CD4-positive, CD25-positive, alpha-beta regulatory T cell (primary cell): ENCODE measurements around the gene TCF4. TPM values are rescaled to one million over a fixed set of nuclear protein-coding genes. Genes with fewer than 3 reads are reported as not detected.

Experiments
- ATAC-seq, 2 donors: fragments of 150-1000 bp; cut with Tn5 transposase; one replicate each; pipeline ENCODE4 v1.10.0; 2021; ENCODE audit warnings: low read depth in 2 of 2, moderate number of reproducible peaks in 2 of 2, moderate library complexity in 1 of 2
- DNase-seq, 3 donors: peaks; one replicate each; pipeline versions ENCODE4 v3.0.0 to v3.0.0-alpha.2; 2012 to 2022; ENCODE audit warnings: mixed read lengths in 1 of 3
- H3K27ac ChIP-seq: one replicate; pipeline ENCODE4 v1.7.0; 2013; ENCODE audit warnings: mild to moderate bottlenecking, low read length; ENCODE audit not compliant: insufficient read depth, poor library complexity, severe bottlenecking
- H3K27me3 ChIP-seq: one replicate; pipeline ENCODE4 v1.7.0; 2013; ENCODE audit warnings: low read length; ENCODE audit not compliant: control insufficient read depth, insufficient read depth
- H3K36me3 ChIP-seq: one replicate; pipeline ENCODE4 v1.7.0; 2013; ENCODE audit warnings: mild to moderate bottlenecking, low read length, moderate library complexity; ENCODE audit not compliant: control insufficient read depth, insufficient read depth
- H3K4me1 ChIP-seq: 2 replicates; pipeline ENCODE4 v1.7.0; 2013; ENCODE audit warnings: mild to moderate bottlenecking, low read length; ENCODE audit not compliant: insufficient read depth, control insufficient read depth, poor library complexity, severe bottlenecking
- H3K4me3 ChIP-seq: one replicate; pipeline ENCODE4 v1.7.0; 2013; ENCODE audit warnings: low read depth, mild to moderate bottlenecking, low read length, moderate library complexity
- H3K9me3 ChIP-seq, 2 experiments: 1 replicate in 1 of 2; 2 replicates in 1 of 2; pipeline ENCODE4 v1.7.0; 2013; ENCODE audit warnings: low read length in 2 of 2, mild to moderate bottlenecking in 1 of 2, moderate library complexity in 1 of 2; ENCODE audit not compliant: control insufficient read depth in 2 of 2
- H3K27ac Mint-ChIP-seq, 3 donors: one replicate each; pipeline ENCODE4 v1.8.0; 2020 to 2022; ENCODE audit warnings: mild to moderate bottlenecking in 3 of 3, mixed read lengths in 3 of 3, moderate library complexity in 2 of 3
- H3K27me3 Mint-ChIP-seq: one replicate; pipeline ENCODE4 v1.8.0; 2022; ENCODE audit warnings: mild to moderate bottlenecking, mixed read lengths
- H3K36me3 Mint-ChIP-seq: one replicate; pipeline ENCODE4 v1.8.0; 2020; ENCODE audit warnings: mixed read lengths
- H3K4me1 Mint-ChIP-seq, 4 donors: one replicate each; pipeline ENCODE4 v1.8.0; 2020 to 2022; ENCODE audit warnings: mixed read lengths in 4 of 4, mild to moderate bottlenecking in 1 of 4
- H3K4me3 Mint-ChIP-seq, 4 donors: one replicate each; pipeline ENCODE4 v1.8.0; 2020 to 2022; ENCODE audit warnings: mild to moderate bottlenecking in 4 of 4, mixed read lengths in 4 of 4, moderate library complexity in 3 of 4
- H3K9me3 Mint-ChIP-seq, 7 donors: one replicate each; pipeline ENCODE4 v1.8.0; 2020 to 2022; ENCODE audit warnings: mixed read lengths in 7 of 7, mild to moderate bottlenecking in 3 of 7, moderate library complexity in 2 of 7
- polyA plus RNA-seq, 4 donors: library from polyadenylated mRNA; unstranded; fragments of 300-500 nt; fragmentation: Illumina TruSeq; gene quantifications; one replicate each; pipeline ENCODE4 v1.2.3, GENCODE V29; 2021
- total RNA-seq: library from RNA; stranded (reverse); gene quantifications from one replicate; pipeline ENCODE4 v1.2.3, GENCODE V29; 2022

TCF4 gene
- total and polyA plus RNA-seq, 5 donors from 2014 or later = 0.06 to 2.4 (median 0.92) TPM

DNA sequence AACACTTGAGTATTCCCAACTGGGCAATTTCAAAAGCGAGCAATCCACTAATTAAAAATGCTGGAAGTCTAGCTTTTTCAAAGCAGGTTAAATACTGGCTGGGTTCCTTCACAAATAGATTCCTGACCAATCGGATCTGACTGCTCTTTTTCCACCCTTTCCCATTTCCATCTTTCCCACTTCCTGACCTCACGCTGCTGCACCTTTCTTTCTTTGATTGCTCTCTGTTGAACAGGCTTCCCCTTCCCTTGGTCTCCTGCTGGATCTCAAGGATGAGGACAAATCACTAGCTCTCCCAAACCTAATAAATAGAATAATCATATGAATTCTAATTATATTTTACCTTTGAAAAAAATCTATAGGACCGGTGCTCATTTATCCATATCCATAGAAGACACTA lies 121.2 kb downstream of the TCF4 start:
- H3K9me3 Mint-ChIP-seq = peaks cover 0 to 2% (median 0%) of the 10 kb centered on the region in 7 donors
- H3K4me3 Mint-ChIP-seq = peak overlapping the region in 1 of 4 donors; percentile 39
- DNase-seq (no peak), ATAC-seq (no peak)
- no peaks in the 10 kb centered on the region for H3K36me3 Mint-ChIP-seq
- Histone ChIP-seq H3K4me1 (no peaks in the 10 kb centered on the region), H3K36me3 (no peaks in the 10 kb centered on the region), H3K9me3 (no peaks in the 10 kb centered on the region), H3K27ac (no peak overlapping the region), H3K27me3 (no peaks in the 10 kb centered on the region), H3K4me3 (no peak overlapping the region)
- H3K27ac Mint-ChIP-seq = no peak overlapping the region
- no peaks in the 10 kb centered on the region for H3K4me1 Mint-ChIP-seq
- no peaks in the 10 kb centered on the region for H3K27me3 Mint-ChIP-seq

DNA sequence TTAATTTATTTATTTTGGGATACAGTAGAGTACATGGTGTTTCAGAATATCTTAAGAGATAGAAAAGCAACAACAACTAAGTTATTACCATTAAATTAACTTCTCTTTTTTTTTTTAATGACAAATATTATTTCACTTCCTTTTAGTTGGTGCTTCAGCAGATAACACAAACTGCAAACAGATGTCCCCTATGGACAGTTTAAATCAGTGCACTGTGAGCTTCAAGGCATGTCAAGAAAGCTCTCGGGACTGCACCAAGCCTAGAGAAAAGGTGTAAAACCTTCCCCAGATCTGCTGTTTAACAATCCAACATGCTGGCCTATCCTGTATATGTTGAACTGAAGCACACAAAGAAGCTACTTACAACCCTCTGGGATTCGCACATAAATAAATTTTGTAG lies 122.7 kb downstream of the TCF4 start:
- H3K4me3 ChIP-seq = no peak overlapping the region
- H3K9me3 ChIP-seq = no peaks in the 10 kb centered on the region
- H3K27me3 ChIP-seq = no peaks in the 10 kb centered on the region
- H3K4me1 ChIP-seq = no peaks in the 10 kb centered on the region
- peaks cover 0 to 2% (median 0%) of the 10 kb centered on the region in 7 donors for H3K9me3 Mint-ChIP-seq
- no peak overlapping the region for H3K27ac Mint-ChIP-seq
- H3K36me3 ChIP-seq = no peaks in the 10 kb centered on the region
- H3K27me3 Mint-ChIP-seq = no peaks in the 10 kb centered on the region
- no peak for ATAC-seq
- H3K27ac ChIP-seq = no peak overlapping the region
- H3K4me1 Mint-ChIP-seq = no peaks in the 10 kb centered on the region
- no peak for DNase-seq
- no peak overlapping the region for H3K4me3 Mint-ChIP-seq
- H3K36me3 Mint-ChIP-seq = no peaks in the 10 kb centered on the region

DNA sequence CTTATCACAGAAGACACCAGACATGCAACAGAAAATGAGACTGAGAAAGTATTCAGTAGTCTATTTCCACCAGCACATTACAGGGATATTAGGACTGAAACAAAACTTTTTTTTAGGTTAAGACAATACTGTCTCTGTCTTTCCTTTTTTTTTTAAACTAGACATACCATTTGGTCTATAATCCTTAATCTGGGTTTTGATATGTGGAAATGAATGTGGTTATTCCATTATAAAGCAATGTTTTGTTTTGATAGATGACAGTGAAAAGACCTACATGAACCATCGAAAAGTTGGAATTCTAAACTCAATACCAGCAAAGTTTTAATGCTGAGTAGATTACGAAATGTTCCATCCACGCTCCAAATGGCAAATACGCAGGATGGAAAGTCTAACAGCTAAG lies 123.4 kb downstream of the TCF4 start:
- no peak for DNase-seq
- Mint-ChIP-seq H3K27ac (no peak overlapping the region), H3K9me3 (peaks cover 0 to 2% (median 0%) of the 10 kb centered on the region in 7 donors), H3K27me3 (no peaks in the 10 kb centered on the region), H3K4me3 (no peak overlapping the region), H3K36me3 (no peaks in the 10 kb centered on the region), H3K4me1 (no peaks in the 10 kb centered on the region)
- Histone ChIP-seq H3K4me1 (no peaks in the 10 kb centered on the region), H3K36me3 (no peaks in the 10 kb centered on the region), H3K27me3 (no peaks in the 10 kb centered on the region), H3K9me3 (no peaks in the 10 kb centered on the region), H3K4me3 (no peak overlapping the region), H3K27ac (no peak overlapping the region)
- no peak for ATAC-seq

DNA sequence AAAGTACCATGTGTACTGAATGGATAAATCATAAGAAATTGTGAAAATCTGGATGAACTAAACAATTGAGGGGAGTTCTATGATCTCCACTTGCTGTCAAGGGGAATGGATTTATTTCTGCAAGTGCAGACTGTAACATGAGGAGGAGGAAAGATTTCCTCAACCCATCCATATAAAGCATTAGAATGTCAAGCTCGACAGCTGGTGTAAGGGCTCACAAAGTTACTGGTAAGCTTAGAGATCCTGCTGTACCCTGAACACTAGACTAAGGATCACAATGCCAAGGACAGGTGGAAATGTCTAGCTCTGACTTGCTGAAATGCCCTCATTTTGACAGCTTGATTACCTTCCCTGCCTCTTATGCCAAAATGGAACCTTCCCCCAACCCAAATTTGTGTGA lies 125.3 kb downstream of the TCF4 start:
- Histone ChIP-seq H3K9me3 (no peaks in the 10 kb centered on the region), H3K36me3 (no peaks in the 10 kb centered on the region), H3K4me3 (no peak overlapping the region), H3K27me3 (no peaks in the 10 kb centered on the region), H3K4me1 (no peaks in the 10 kb centered on the region), H3K27ac (no peak overlapping the region)
- Mint-ChIP-seq H3K4me1 (no peaks in the 10 kb centered on the region), H3K27me3 (no peaks in the 10 kb centered on the region), H3K27ac (no peak overlapping the region), H3K36me3 (no peaks in the 10 kb centered on the region), H3K4me3 (no peak overlapping the region), H3K9me3 (peaks cover 0 to 2% (median 0%) of the 10 kb centered on the region in 7 donors)
- no peak for ATAC-seq
- no peak for DNase-seq

DNA sequence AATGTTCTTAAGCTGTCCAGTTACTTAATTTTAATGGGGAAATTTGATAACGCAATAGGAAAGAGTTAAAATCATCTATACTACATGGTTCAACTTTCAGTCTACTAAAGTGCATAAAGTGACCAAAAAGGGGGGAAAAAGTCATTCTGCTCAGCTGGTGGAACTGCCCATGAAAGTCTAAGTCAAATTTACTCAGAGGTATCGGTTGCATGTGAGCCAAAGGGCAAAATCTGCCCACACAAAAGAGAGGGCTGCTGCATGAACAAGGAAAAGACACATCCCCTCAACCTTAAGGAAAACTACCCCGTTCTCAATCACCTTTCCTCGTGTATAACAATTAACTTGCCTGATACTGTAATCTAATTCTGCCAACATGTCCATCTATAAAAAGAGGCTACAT lies 126.1 kb downstream of the TCF4 start:
- H3K27ac ChIP-seq = no peak overlapping the region
- H3K36me3 Mint-ChIP-seq = no peaks in the 10 kb centered on the region
- H3K4me3 ChIP-seq = no peak overlapping the region
- H3K27me3 ChIP-seq = no peaks in the 10 kb centered on the region
- no peaks in the 10 kb centered on the region for H3K4me1 Mint-ChIP-seq
- H3K4me3 Mint-ChIP-seq = no peak overlapping the region
- no peaks in the 10 kb centered on the region for H3K4me1 ChIP-seq
- H3K36me3 ChIP-seq = no peaks in the 10 kb centered on the region
- no peak overlapping the region for H3K27ac Mint-ChIP-seq
- H3K9me3 ChIP-seq = no peaks in the 10 kb centered on the region
- no peaks in the 10 kb centered on the region for H3K27me3 Mint-ChIP-seq
- DNase-seq (no peak), ATAC-seq (no peak)
- peaks cover 0 to 2% (median 0%) of the 10 kb centered on the region in 7 donors for H3K9me3 Mint-ChIP-seq

DNA sequence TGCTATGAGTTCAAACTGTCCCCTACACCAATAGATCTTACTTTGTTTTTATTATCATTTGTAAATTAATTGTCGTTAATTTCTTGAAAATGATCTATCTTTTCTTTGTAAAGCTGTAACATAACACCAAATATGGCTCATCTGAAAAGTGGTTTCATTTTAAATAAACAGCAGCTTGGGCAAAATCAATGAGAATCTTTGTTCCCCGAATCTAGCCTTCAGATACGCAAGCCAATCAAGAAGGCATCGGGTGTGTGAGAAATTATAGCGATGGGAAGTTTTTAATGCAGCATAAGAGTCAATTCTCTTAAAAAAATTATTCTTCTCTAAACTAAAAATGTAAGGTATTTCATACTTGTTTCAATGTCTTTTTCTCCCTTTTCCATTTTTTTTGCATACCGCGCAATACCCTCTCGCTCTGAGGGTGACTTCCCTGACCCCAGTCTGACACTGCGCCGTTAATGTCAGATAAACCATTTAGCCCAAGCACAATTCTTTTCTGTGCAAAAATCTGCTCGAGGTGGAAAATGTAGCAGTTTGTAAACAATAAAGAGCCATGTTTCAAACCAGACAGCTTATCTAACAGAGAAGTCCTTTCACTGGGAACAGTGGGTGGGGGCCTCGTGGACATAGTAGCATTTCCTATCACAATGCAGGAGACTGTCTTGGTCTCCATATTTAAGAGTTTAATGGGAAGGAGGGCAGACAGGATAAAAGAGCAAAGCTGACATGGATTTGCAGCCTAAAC lies 129.4 kb downstream of the TCF4 start:
- no peaks in the 10 kb centered on the region for H3K9me3 Mint-ChIP-seq
- DNase-seq = no peak
- Histone ChIP-seq H3K9me3 (no peaks in the 10 kb centered on the region), H3K4me1 (no peaks in the 10 kb centered on the region), H3K4me3 (no peak overlapping the region), H3K36me3 (no peaks in the 10 kb centered on the region), H3K27me3 (no peaks in the 10 kb centered on the region), H3K27ac (no peak overlapping the region)
- H3K36me3 Mint-ChIP-seq = no peaks in the 10 kb centered on the region
- no peak for ATAC-seq
- H3K27ac Mint-ChIP-seq = no peak overlapping the region
- peaks cover 0 to 2% (median 0%) of the 10 kb centered on the region in 4 donors for H3K4me1 Mint-ChIP-seq
- no peaks in the 10 kb centered on the region for H3K27me3 Mint-ChIP-seq
- no peak overlapping the region for H3K4me3 Mint-ChIP-seq

DNA sequence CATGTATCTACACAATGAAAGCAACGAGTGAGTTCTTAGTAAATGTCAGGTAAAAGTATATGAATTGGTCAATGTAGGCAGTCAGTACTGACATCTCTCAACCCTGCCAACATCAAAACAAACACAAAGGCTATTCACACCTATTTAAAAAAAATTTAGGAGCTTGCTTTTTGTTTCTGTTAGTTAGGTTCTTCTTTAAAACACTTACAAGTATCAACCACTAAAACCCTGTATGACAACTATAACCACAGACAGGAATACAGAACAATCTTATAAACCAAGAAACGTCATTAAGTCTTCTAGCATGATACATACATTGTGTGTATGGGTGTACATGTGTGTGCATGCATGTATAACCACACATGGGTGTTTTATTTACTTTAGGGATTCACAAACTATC lies 131.0 kb downstream of the TCF4 start:
- no peaks in the 10 kb centered on the region for H3K9me3 ChIP-seq
- no peaks in the 10 kb centered on the region for H3K27me3 ChIP-seq
- DNase-seq (no peak), ATAC-seq (no peak)
- no peaks in the 10 kb centered on the region for H3K9me3 Mint-ChIP-seq
- H3K27ac ChIP-seq = no peak overlapping the region
- no peaks in the 10 kb centered on the region for H3K36me3 Mint-ChIP-seq
- H3K27me3 Mint-ChIP-seq = no peaks in the 10 kb centered on the region
- H3K4me1 ChIP-seq = no peaks in the 10 kb centered on the region
- H3K4me3 Mint-ChIP-seq = no peak overlapping the region
- H3K4me3 ChIP-seq = no peak overlapping the region
- peaks cover 0 to 2% (median 0%) of the 10 kb centered on the region in 4 donors for H3K4me1 Mint-ChIP-seq
- H3K36me3 ChIP-seq = no peaks in the 10 kb centered on the region
- H3K27ac Mint-ChIP-seq = no peak overlapping the region

DNA sequence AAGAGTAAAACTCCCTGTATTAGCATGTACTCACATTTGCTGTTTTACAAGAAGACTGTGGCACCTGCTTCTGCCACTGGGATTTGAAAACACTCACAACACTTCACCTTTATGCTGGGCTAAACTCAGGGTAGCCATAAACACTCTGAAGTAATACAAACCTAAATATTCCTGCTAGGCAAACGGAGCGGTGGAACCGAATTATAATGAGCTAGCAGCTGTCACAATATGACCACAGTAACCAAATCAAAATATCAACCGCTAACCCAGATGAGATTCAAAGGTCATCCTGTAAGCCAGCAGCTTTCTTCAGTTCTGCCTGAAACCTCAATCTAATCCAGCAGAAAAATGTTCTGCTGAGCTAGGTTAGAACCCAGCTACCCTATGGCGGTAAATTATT lies 132.1 kb downstream of the TCF4 start:
- Mint-ChIP-seq H3K4me1 (peaks cover 0 to 2% (median 0%) of the 10 kb centered on the region in 4 donors), H3K27ac (no peak overlapping the region), H3K9me3 (no peaks in the 10 kb centered on the region), H3K36me3 (no peaks in the 10 kb centered on the region), H3K4me3 (no peak overlapping the region), H3K27me3 (no peaks in the 10 kb centered on the region)
- no peaks in the 10 kb centered on the region for H3K9me3 ChIP-seq
- H3K27ac ChIP-seq = no peak overlapping the region
- no peaks in the 10 kb centered on the region for H3K4me1 ChIP-seq
- DNase-seq (no peak), ATAC-seq (no peak)
- H3K27me3 ChIP-seq = no peaks in the 10 kb centered on the region
- H3K36me3 ChIP-seq = no peaks in the 10 kb centered on the region
- H3K4me3 ChIP-seq = no peak overlapping the region
